ENCODE measurements around the gene TBCA. TPM values are rescaled to one million over a fixed set of nuclear protein-coding genes. Genes with fewer than 3 reads are reported as not detected.

Gene TBCA
- total and polyA plus RNA-seq, 9 of the 15 experiments (the other 6 are each of a cell fraction or from before 2014, with no cell fraction given) = 164 to 661 (median 334) TPM

DNA sequence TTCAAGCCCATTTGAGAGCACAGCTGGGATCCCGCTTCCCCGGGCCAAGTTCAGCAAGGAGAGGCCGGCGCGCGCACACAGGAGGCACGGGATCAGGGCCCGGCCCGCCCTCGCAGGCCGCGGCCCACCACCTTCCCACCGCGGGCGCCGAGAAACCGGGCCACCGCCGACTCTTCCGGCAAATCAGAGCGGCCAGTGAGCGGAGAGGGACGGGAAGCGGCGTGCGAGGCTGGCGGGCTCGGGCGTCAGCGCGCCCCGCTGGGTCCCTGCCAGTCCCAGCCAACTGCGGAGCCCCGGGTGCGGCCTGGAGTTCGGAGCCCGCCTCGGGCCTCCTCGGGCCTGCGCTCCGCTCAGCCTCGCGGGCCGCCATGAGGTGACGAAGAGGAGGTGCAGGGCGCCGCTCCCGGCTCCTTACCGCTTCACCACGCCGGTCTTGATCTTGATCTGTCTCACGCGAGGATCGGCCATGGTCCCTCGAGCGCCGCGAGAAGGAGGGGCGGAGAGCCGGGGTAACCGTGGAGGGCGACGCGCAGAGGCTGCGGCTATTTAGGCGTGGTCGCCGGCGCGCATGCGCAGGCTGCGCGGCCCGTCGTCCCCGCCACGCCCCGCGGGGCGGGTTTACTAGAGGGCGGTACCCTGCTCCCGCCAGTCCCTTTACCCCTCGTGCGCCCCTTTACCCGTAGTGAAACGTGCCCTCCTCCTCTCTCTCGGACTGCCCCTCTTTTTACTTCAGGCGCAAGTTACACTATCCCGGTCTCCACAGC lies at the start of gene TBCA (continued):
- TF ChIP-seq TAF15 (IDR thresholded peaks at IDR 0.05; ENCODE audit: low read depth, low read length) = no peak
- TF ChIP-seq TCFL5 (CRISPR knock-in tag; conservative IDR thresholded peaks at IDR 0.05) = no peak
- TF ChIP-seq CTBP1 (IDR thresholded peaks at IDR 0.05; ENCODE audit: borderline replicate concordance) = peak; percentile 59
- TF ChIP-seq, protein P1, sequence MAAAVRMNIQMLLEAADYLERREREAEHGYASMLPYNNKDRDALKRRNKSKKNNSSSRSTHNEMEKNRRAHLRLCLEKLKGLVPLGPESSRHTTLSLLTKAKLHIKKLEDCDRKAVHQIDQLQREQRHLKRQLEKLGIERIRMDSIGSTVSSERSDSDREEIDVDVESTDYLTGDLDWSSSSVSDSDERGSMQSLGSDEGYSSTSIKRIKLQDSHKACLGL (CRISPR knock-in tag; IDR thresholded peaks at IDR 0.05; ENCODE audit: borderline replicate concordance, poor library complexity, severe bottlenecking) = no peak
- TF ChIP-seq ZFPM2 (CRISPR knock-in tag; IDR thresholded peaks at IDR 0.05) = no peak
- TF ChIP-seq, protein P2, sequence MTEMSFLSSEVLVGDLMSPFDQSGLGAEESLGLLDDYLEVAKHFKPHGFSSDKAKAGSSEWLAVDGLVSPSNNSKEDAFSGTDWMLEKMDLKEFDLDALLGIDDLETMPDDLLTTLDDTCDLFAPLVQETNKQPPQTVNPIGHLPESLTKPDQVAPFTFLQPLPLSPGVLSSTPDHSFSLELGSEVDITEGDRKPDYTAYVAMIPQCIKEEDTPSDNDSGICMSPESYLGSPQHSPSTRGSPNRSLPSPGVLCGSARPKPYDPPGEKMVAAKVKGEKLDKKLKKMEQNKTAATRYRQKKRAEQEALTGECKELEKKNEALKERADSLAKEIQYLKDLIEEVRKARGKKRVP (CRISPR knock-in tag; IDR thresholded peaks at IDR 0.05) = no peak
- no peak for TF ChIP-seq TAL1 (IDR thresholded peaks at IDR 0.05)
- TF ChIP-seq NELFE (IDR thresholded peaks at IDR 0.05; ENCODE audit: insufficient read depth, insufficient read length) = no peak
- TF ChIP-seq ZNF212 (CRISPR knock-in tag; IDR thresholded peaks at IDR 0.05) = no peak
- TF ChIP-seq, protein P3, sequence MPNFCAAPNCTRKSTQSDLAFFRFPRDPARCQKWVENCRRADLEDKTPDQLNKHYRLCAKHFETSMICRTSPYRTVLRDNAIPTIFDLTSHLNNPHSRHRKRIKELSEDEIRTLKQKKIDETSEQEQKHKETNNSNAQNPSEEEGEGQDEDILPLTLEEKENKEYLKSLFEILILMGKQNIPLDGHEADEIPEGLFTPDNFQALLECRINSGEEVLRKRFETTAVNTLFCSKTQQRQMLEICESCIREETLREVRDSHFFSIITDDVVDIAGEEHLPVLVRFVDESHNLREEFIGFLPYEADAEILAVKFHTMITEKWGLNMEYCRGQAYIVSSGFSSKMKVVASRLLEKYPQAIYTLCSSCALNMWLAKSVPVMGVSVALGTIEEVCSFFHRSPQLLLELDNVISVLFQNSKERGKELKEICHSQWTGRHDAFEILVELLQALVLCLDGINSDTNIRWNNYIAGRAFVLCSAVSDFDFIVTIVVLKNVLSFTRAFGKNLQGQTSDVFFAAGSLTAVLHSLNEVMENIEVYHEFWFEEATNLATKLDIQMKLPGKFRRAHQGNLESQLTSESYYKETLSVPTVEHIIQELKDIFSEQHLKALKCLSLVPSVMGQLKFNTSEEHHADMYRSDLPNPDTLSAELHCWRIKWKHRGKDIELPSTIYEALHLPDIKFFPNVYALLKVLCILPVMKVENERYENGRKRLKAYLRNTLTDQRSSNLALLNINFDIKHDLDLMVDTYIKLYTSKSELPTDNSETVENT (CRISPR knock-in tag; IDR thresholded peaks at IDR 0.05) = peak; percentile 75
- peak; percentile 72; the same call in 1 of the 2 replicates for TF ChIP-seq SIN3B (IDR thresholded peaks at IDR 0.05; ENCODE audit: low read depth)
- TF ChIP-seq MTA3 (IDR thresholded peaks at IDR 0.05; ENCODE audit: borderline replicate concordance) = peak; percentile 81
- TF ChIP-seq RBBP5 (IDR thresholded peaks at IDR 0.05; ENCODE audit: borderline replicate concordance, insufficient read depth, low read length, poor library complexity, severe bottlenecking) = peak; percentile 73
- TF ChIP-seq ADNP (tag; IDR thresholded peaks at IDR 0.05) = no peak
- TF ChIP-seq, protein P4, sequence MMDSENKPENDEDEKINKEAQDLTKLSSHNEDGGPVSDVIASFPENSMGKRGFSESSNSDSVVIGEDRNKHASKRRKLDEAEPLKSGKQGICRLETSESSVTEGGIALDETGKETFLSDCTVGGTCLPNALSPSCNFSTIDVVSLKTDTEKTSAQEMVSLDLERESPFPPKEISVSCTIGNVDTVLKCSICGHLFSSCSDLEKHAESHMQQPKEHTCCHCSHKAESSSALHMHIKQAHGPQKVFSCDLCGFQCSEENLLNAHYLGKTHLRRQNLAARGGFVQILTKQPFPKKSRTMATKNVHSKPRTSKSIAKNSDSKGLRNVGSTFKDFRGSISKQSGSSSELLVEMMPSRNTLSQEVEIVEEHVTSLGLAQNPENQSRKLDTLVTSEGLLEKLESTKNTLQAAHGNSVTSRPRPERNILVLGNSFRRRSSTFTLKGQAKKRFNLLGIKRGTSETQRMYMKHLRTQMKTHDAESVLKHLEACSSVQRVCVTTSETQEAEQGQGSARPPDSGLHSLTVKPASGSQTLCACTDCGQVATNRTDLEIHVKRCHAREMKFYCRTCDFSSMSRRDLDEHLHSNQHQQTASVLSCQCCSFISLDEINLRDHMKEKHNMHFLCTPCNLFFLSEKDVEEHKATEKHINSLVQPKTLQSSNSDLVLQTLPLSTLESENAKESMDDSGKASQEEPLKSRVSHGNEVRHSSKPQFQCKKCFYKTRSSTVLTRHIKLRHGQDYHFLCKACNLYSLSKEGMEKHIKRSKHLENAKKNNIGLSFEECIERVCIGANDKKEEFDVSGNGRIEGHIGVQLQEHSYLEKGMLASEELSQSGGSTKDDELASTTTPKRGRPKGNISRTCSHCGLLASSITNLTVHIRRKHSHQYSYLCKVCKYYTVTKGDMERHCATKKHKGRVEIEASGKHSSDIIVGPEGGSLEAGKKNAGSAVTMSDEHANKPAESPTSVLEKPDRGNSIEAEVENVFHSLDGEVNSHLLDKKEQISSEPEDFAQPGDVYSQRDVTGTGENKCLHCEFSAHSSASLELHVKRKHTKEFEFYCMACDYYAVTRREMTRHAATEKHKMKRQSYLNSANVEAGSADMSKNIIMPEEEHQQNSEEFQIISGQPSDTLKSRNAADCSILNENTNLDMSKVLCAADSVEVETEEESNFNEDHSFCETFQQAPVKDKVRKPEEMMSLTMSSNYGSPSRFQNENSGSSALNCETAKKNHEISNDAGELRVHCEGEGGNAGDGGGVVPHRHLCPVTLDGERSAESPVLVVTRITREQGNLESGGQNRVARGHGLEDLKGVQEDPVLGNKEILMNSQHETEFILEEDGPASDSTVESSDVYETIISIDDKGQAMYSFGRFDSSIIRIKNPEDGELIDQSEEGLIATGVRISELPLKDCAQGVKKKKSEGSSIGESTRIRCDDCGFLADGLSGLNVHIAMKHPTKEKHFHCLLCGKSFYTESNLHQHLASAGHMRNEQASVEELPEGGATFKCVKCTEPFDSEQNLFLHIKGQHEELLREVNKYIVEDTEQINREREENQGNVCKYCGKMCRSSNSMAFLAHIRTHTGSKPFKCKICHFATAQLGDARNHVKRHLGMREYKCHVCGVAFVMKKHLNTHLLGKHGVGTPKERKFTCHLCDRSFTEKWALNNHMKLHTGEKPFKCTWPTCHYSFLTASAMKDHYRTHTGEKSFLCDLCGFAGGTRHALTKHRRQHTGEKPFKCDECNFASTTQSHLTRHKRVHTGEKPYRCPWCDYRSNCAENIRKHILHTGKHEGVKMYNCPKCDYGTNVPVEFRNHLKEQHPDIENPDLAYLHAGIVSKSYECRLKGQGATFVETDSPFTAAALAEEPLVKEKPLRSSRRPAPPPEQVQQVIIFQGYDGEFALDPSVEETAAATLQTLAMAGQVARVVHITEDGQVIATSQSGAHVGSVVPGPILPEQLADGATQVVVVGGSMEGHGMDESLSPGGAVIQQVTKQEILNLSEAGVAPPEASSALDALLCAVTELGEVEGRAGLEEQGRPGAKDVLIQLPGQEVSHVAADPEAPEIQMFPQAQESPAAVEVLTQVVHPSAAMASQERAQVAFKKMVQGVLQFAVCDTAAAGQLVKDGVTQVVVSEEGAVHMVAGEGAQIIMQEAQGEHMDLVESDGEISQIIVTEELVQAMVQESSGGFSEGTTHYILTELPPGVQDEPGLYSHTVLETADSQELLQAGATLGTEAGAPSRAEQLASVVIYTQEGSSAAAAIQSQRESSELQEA (IDR thresholded peaks at IDR 0.05; ENCODE audit: low read depth) = no peak
- TF ChIP-seq KAT7 (CRISPR knock-in tag; IDR thresholded peaks at IDR 0.05; ENCODE audit: borderline replicate concordance) = peak; percentile 90; the same call in 1 of the 2 replicates
